H9 (cell line): ENCODE results near the gene HSDL2. TPM values are rescaled to one million over a fixed set of nuclear protein-coding genes. Genes with fewer than 3 reads are reported as not detected.

Experiments used
- DNase-seq: peaks from one replicate; pipeline ENCODE4 v3.0.0-alpha.2; 2017
- H2AFZ ChIP-seq: one replicate; pipeline ENCODE4 v1.6.1; 2013; ENCODE audit warnings: mild to moderate bottlenecking, low read length, control low read depth, moderate library complexity
- H2AK5ac ChIP-seq: 2 replicates; pipeline ENCODE4 v1.6.1; 2013; ENCODE audit warnings: low read length, control low read depth, mixed read lengths; ENCODE audit not compliant: insufficient read length
- H2BK120ac ChIP-seq: one replicate; pipeline ENCODE4 v1.6.1; 2013; ENCODE audit warnings: low read depth, mild to moderate bottlenecking, low read length, control low read depth, inconsistent platforms; ENCODE audit not compliant: poor library complexity, severe bottlenecking
- H2BK12ac ChIP-seq: 2 replicates; pipeline ENCODE4 v1.6.1; 2013; ENCODE audit warnings: low read length, control low read depth, mixed read lengths, low read depth; ENCODE audit not compliant: insufficient read length
- H2BK15ac ChIP-seq: 2 replicates; pipeline ENCODE4 v1.6.1; 2013; ENCODE audit warnings: low read depth, low read length, control low read depth
- H2BK20ac ChIP-seq: one replicate; pipeline ENCODE4 v1.6.1; 2013; ENCODE audit warnings: low read depth, mild to moderate bottlenecking, low read length, control low read depth, inconsistent platforms; ENCODE audit not compliant: poor library complexity, severe bottlenecking
- H2BK5ac ChIP-seq: 2 replicates; pipeline ENCODE4 v1.6.1; 2013; ENCODE audit warnings: low read length, control low read depth, mixed read lengths; ENCODE audit not compliant: insufficient read length
- H3K14ac ChIP-seq: 2 replicates; pipeline ENCODE4 v1.6.1; 2013; ENCODE audit warnings: low read length, control low read depth; ENCODE audit not compliant: insufficient read depth
- H3K18ac ChIP-seq: 2 replicates; pipeline ENCODE4 v1.6.1; 2013; ENCODE audit warnings: low read depth, mild to moderate bottlenecking, mixed read lengths, low read length, control low read depth; ENCODE audit not compliant: insufficient read length
- H3K23ac ChIP-seq: 2 replicates; pipeline ENCODE4 v1.6.1; 2013; ENCODE audit warnings: low read length, control low read depth, mixed read lengths, low read depth; ENCODE audit not compliant: insufficient read length
- H3K23me2 ChIP-seq: 2 replicates; pipeline ENCODE4 v1.6.1; 2013; ENCODE audit warnings: low read depth, mild to moderate bottlenecking, mixed read lengths, low read length, control low read depth; ENCODE audit not compliant: insufficient read length, poor library complexity, severe bottlenecking
- H3K27ac ChIP-seq: 2 replicates; pipeline ENCODE4 v1.5.1; 2013; ENCODE audit warnings: low read length, control low read depth, mixed read lengths, low read depth; ENCODE audit not compliant: insufficient read length
- H3K27me3 ChIP-seq: 2 replicates; pipeline ENCODE4 v1.6.1; 2013; ENCODE audit warnings: low read length, control low read depth, inconsistent platforms; ENCODE audit not compliant: insufficient read depth
- H3K4ac ChIP-seq: 2 replicates; pipeline ENCODE4 v1.6.1; 2013; ENCODE audit warnings: low read depth, mild to moderate bottlenecking, control low read depth, inconsistent platforms, low read length, moderate library complexity
- H3K4me1 ChIP-seq: 2 replicates; pipeline ENCODE4 v1.6.1; 2013; ENCODE audit warnings: low read length, control low read depth, inconsistent platforms; ENCODE audit not compliant: insufficient read depth
- H3K4me2 ChIP-seq: 2 replicates; pipeline ENCODE4 v1.6.1; 2013; ENCODE audit warnings: low read length, control low read depth, mixed read lengths; ENCODE audit not compliant: insufficient read length, insufficient read depth
- H3K56ac ChIP-seq: 2 replicates; pipeline ENCODE4 v1.6.1; 2013; ENCODE audit warnings: low read depth, mild to moderate bottlenecking, mixed read lengths, low read length, control low read depth; ENCODE audit not compliant: insufficient read length
- H3K79me1 ChIP-seq: 2 replicates; pipeline ENCODE4 v1.6.1; 2013; ENCODE audit warnings: low read depth, mild to moderate bottlenecking, moderate library complexity, low read length, control low read depth, inconsistent platforms; ENCODE audit not compliant: insufficient read depth, poor library complexity, severe bottlenecking
- H3K79me2 ChIP-seq: 2 replicates; pipeline ENCODE4 v1.6.1; 2013; ENCODE audit warnings: low read length, control low read depth, inconsistent platforms; ENCODE audit not compliant: insufficient read depth
- H3K9ac ChIP-seq: 2 replicates; pipeline ENCODE4 v1.6.1; 2013; ENCODE audit warnings: low read length, control low read depth, mixed read lengths; ENCODE audit not compliant: insufficient read length; ENCODE audit errors: extremely low read depth
- H3K9me3 ChIP-seq: one replicate; pipeline ENCODE4 v1.6.1; 2013; ENCODE audit warnings: low read depth, low read length, inconsistent platforms; ENCODE audit not compliant: control insufficient read depth
- H3T11ph ChIP-seq: one replicate; pipeline ENCODE4 v1.6.1; 2013; ENCODE audit warnings: mild to moderate bottlenecking, low read length, control low read depth, inconsistent platforms
- H4K20me1 ChIP-seq: one replicate; pipeline ENCODE4 v1.6.1; 2013; ENCODE audit not compliant: control insufficient read depth, insufficient read length, insufficient read depth
- H4K5ac ChIP-seq: 2 replicates; pipeline ENCODE4 v1.6.1; 2013; ENCODE audit warnings: low read depth, mild to moderate bottlenecking, mixed read lengths, low read length, control low read depth; ENCODE audit not compliant: insufficient read length
- H4K8ac ChIP-seq: replicated peaks from 2 replicates; pipeline ENCODE4 v1.6.1; 2013; ENCODE audit warnings: low read length, control low read depth, mixed read lengths, low read depth; ENCODE audit not compliant: insufficient read length
- H4K91ac ChIP-seq: 2 replicates; pipeline ENCODE4 v1.6.1; 2013; ENCODE audit warnings: low read depth, mild to moderate bottlenecking, moderate library complexity, mixed read lengths, low read length, control low read depth; ENCODE audit not compliant: insufficient read length
- H3K27ac Mint-ChIP-seq, 3 experiments: 2 replicates in 2 of 3; 3 replicates in 1 of 3; pipeline ENCODE4 v1.8.0; 2020 to 2021; ENCODE audit warnings: mixed read lengths in 3 of 3, mild to moderate bottlenecking in 1 of 3, moderate library complexity in 1 of 3
- H3K27me3 Mint-ChIP-seq: 2 replicates; pipeline ENCODE4 v1.8.0; 2021; ENCODE audit warnings: low read depth, mild to moderate bottlenecking, moderate library complexity, mixed read lengths
- H3K36me3 Mint-ChIP-seq, 3 experiments: 2 replicates in 2 of 3; 3 replicates in 1 of 3; pipeline ENCODE4 v1.8.0; 2020 to 2021; ENCODE audit warnings: low read depth in 3 of 3, mixed read lengths in 3 of 3; ENCODE audit not compliant: insufficient read depth in 1 of 3
- H3K4me1 Mint-ChIP-seq, 2 experiments: 2 replicates each; pipeline ENCODE4 v1.8.0; 2020; ENCODE audit warnings: mixed read lengths in 2 of 2
- H3K4me3 Mint-ChIP-seq, 2 experiments: 2 replicates in 1 of 2; 3 replicates in 1 of 2; pipeline ENCODE4 v1.8.0; 2020 to 2021; ENCODE audit warnings: mild to moderate bottlenecking in 2 of 2, mixed read lengths in 2 of 2, moderate library complexity in 1 of 2
- H3K9me3 Mint-ChIP-seq, 2 experiments: 2 replicates in 1 of 2; 3 replicates in 1 of 2; pipeline ENCODE4 v1.8.0; 2020; ENCODE audit warnings: mild to moderate bottlenecking in 2 of 2, mixed read lengths in 2 of 2, moderate library complexity in 1 of 2
- WGBS: extraction: QIAGEN DNeasy Blood & Tissue Kit; methylation state at CpG from one replicate; pipeline ENCODE4 v1.1.7; 2013; ENCODE audit warnings: missing lambda C conversion rate, low lambda C conversion rate, mixed read lengths; ENCODE audit not compliant: insufficient read length; ENCODE audit errors: extremely low coverage; 5-methylcytosine and 5-hydroxymethylcytosine counted together
- total RNA-seq: library from RNA; stranded (reverse); gene quantifications from 2 replicates; pipeline ENCODE4 v1.2.1, GENCODE V29; 2021
- TF ChIP-seq, protein P1 (sequence below): fragments of 200-600 bp; sonication (generic); conservative IDR thresholded peaks from 3 replicates; pipeline ENCODE4 v1.8.0; 2021; ENCODE audit warnings: antibody characterized with exemption, mild to moderate bottlenecking

Gene HSDL2
- total RNA-seq, 1 experiment from 2014 or later: 16.6 TPM

DNA sequence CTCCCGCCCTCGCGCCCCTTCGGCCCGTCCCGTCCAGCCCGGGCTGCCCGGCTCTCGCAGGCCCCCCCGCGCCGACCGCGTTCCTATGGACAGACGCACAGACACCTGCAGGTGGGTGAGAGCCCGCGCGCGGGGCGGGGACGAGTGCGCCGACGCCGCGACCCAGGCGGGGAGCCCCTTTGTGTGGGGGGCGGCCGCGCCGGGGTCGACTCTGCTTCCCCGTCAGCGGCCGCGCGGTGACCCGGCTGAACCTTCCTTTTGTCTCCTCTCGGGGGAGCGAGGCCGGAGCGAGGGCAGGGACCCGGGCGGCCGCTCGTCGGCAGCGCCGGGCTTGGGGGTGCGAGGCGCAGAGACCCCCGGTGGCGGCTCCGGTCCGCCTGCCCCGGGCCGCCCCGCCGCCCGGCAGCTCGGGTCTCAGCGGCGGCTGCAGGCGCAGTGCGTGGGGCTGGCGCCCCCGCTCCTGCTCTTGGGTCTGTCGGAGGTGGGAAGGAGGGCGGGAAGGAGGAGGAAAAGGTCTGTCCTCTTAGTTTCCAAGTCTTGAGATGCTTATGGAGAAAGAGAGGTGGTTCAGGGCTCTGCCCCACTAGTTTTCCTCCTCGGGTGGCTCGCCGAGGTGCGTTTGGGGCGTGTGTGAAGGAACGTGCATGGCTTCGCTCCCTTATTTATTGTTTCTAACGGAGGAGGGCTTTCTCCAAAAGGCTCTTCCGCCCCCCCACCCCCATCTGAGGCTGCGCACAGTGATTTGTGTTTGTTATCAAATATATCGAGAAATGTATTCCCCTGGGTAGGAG, 107.3 kb downstream of the HSDL2 start:
- peaks cover 0 to under 1% of the 10 kb centered on the region in 2 experiments; a peak in 1 of 5 replicates for H3K9me3 Mint-ChIP-seq
- no peak overlapping the region for H2AK5ac ChIP-seq
- H3K4me3 Mint-ChIP-seq: peak overlapping the region; percentile 96 to 99
- peaks cover 3 to 10% (median 8%) of the 10 kb centered on the region in 3 experiments for H3K36me3 Mint-ChIP-seq
- peak overlapping the region; percentile 47; the same call in 1 of the 2 replicates for H3K14ac ChIP-seq
- H3K4ac ChIP-seq: no peak overlapping the region
- H2BK120ac ChIP-seq: no peak overlapping the region
- peaks cover 3% of the 10 kb centered on the region for H3K23me2 ChIP-seq
- no peak overlapping the region for H4K5ac ChIP-seq
- H3K27ac Mint-ChIP-seq: peak overlapping the region; percentile 90 to 99 (median 97)
- TF ChIP-seq, protein P1, sequence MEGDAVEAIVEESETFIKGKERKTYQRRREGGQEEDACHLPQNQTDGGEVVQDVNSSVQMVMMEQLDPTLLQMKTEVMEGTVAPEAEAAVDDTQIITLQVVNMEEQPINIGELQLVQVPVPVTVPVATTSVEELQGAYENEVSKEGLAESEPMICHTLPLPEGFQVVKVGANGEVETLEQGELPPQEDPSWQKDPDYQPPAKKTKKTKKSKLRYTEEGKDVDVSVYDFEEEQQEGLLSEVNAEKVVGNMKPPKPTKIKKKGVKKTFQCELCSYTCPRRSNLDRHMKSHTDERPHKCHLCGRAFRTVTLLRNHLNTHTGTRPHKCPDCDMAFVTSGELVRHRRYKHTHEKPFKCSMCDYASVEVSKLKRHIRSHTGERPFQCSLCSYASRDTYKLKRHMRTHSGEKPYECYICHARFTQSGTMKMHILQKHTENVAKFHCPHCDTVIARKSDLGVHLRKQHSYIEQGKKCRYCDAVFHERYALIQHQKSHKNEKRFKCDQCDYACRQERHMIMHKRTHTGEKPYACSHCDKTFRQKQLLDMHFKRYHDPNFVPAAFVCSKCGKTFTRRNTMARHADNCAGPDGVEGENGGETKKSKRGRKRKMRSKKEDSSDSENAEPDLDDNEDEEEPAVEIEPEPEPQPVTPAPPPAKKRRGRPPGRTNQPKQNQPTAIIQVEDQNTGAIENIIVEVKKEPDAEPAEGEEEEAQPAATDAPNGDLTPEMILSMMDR: no peak; the same call in 2 of the 3 replicates
- H3T11ph ChIP-seq: no peak overlapping the region
- no peak overlapping the region for H3K23ac ChIP-seq
- no peak overlapping the region for H4K8ac ChIP-seq
- no peak overlapping the region for H3K27ac ChIP-seq
- H3K4me1 ChIP-seq: peaks cover 2% of the 10 kb centered on the region; the same call in 1 of the 2 replicates
- no peaks in the 10 kb centered on the region for H4K20me1 ChIP-seq
- H3K18ac ChIP-seq: no peak overlapping the region
- no peak overlapping the region for H4K91ac ChIP-seq
- H3K56ac ChIP-seq: no peak overlapping the region
- H3K27me3 ChIP-seq: no peaks in the 10 kb centered on the region
- no peaks in the 10 kb centered on the region for H3K79me1 ChIP-seq
- peaks cover 20% of the 10 kb centered on the region; the same call in 1 of the 2 replicates for H3K79me2 ChIP-seq
- no peaks in the 10 kb centered on the region for H3K27me3 Mint-ChIP-seq
- H2BK20ac ChIP-seq: no peak overlapping the region
- no peak overlapping the region for H2AFZ ChIP-seq
- no peak overlapping the region for H2BK15ac ChIP-seq
- H2BK12ac ChIP-seq: no peak overlapping the region
- peaks cover 41 to 43% of the 10 kb centered on the region in 2 experiments for H3K4me1 Mint-ChIP-seq
- H3K9ac ChIP-seq: peak overlapping the region; percentile 65
- no peak overlapping the region for H2BK5ac ChIP-seq
- WGBS: no CpG with 5 or more reads among the region's 80 CpGs
- DNase-seq: peak; percentile 52
- H3K9me3 ChIP-seq: no peaks in the 10 kb centered on the region
- peak overlapping the region; percentile 44 for H3K4me2 ChIP-seq
